HFF-Myc (cell line): Measurements from ENCODE around the gene DMAC1.

Source experiments
- DNase-seq: peaks from one replicate; pipeline ENCODE4 v3.0.0-alpha.2; 2011; ENCODE audit warnings: low read depth; ENCODE audit errors: extremely low read depth
- H3K4me3 ChIP-seq: replicated peaks from 2 replicates; pipeline ENCODE4 v1.5.1; 2011; ENCODE audit warnings: low read depth, mild to moderate bottlenecking, control low read depth, low read length
- CTCF ChIP-seq: IDR thresholded peaks from 2 replicates; pipeline ENCODE4 v1.5.1; 2012; ENCODE audit warnings: mild to moderate bottlenecking, low read depth, low read length, control low read depth; ENCODE audit errors: missing control alignments

The DMAC1 gene

GRCh38 chr9:7802666-7803065 is 3.1 kb upstream of the DMAC1 start:
- no peak for TF ChIP-seq CTCF
- no peak for DNase-seq

GRCh38 chr9:7799944-7800285 is 337 bp upstream of the DMAC1 start:
- H3K4me3 ChIP-seq: peak overlapping the region; percentile 67
- TF ChIP-seq CTCF: no peak
- DNase-seq: no peak

More at GRCh38 chr9:7802666-7803065, 3.1 kb upstream of the DMAC1 start:
- no peak overlapping the region for H3K4me3 ChIP-seq

- TF ChIP-seq CTCF: no peak
- DNase-seq: no peak
- H3K4me3 ChIP-seq: no peak overlapping the region
Observed at GRCh38 chr9:7794196-7794595, 5.4 kb downstream of the DMAC1 start.

GRCh38 chr9:7791394-7791793 is 8.2 kb downstream of the DMAC1 start:
- no peak for TF ChIP-seq CTCF
- DNase-seq: no peak

GRCh38 chr9:7790819-7791182 is 8.8 kb downstream of the DMAC1 start:
- no peak overlapping the region for H3K4me3 ChIP-seq
- no peak for TF ChIP-seq CTCF
- no peak for DNase-seq

More at GRCh38 chr9:7791394-7791793, 8.2 kb downstream of the DMAC1 start:
- no peak overlapping the region for H3K4me3 ChIP-seq

- DNase-seq: no peak
- no peak for TF ChIP-seq CTCF
Observed at GRCh38 chr9:7790022-7790818, 9.4 kb downstream of the DMAC1 start.

GRCh38 chr9:7788772-7789171 is 10.8 kb downstream of the DMAC1 start:
- no peak for DNase-seq
- no peak overlapping the region for H3K4me3 ChIP-seq
- no peak for TF ChIP-seq CTCF

More at GRCh38 chr9:7790022-7790818, 9.4 kb downstream of the DMAC1 start:
- no peak overlapping the region for H3K4me3 ChIP-seq
